B cell (primary cell): Measurements from ENCODE around the gene SIM1. TPM values are rescaled to one million over a fixed set of nuclear protein-coding genes. Genes with fewer than 3 reads are reported as not detected.

Experiments used
- ATAC-seq: fragments of 200-7000 bp; cut with Tn5 transposase; one replicate; pipeline ENCODE4 v1.10.0; 2021; ENCODE audit warnings: low read depth, mild to moderate bottlenecking, moderate number of reproducible peaks, moderate library complexity
- CTCF ChIA-PET: fragments of 350-600 bp; sonication (Branson Sonifier 250); formaldehyde crosslinking; loops from one replicate; lab custom pipeline; 2021; ENCODE audit warnings: antibody characterized with exemption, inconsistent platforms; lab: Charles Lee
- POLR2A ChIA-PET: fragments of 350-600 bp; sonication (Branson Sonifier 250); formaldehyde crosslinking; loops from one replicate; lab custom pipeline; 2021; ENCODE audit warnings: antibody characterized with exemption; lab: Charles Lee
- DNase-seq: peaks from one replicate; pipeline ENCODE4 v3.0.0; 2013
- H2AFZ ChIP-seq: 2 replicates; pipeline ENCODE4 v1.6.1; 2012; ENCODE audit warnings: mild to moderate bottlenecking, low read depth, low read length; ENCODE audit not compliant: insufficient read depth, poor library complexity, severe bottlenecking
- H3K27ac ChIP-seq, 2 donors: 1 replicate in 1 of 2; 2 replicates in 1 of 2; pipeline ENCODE4 v1.5.1; 2012 to 2013; ENCODE audit warnings: low read length in 2 of 2, mild to moderate bottlenecking in 2 of 2, moderate library complexity in 1 of 2
- H3K27me3 ChIP-seq, 4 experiments: fragments of 200-600 bp in 1 of 4; sonication (generic) in 1 of 4; replicated peaks in 1 of 4; 1 replicate in 2 of 4; 2 replicates in 2 of 4; pipeline versions ENCODE4 v1.6.1 to v1.7.0; 2013 to 2016; ENCODE audit warnings: low read length in 3 of 4, mild to moderate bottlenecking in 2 of 4, mixed read lengths in 1 of 4, moderate library complexity in 1 of 4; ENCODE audit not compliant: insufficient read depth in 4 of 4, control insufficient read depth in 3 of 4; ENCODE audit errors: control extremely low read depth in 1 of 4
- H3K36me3 ChIP-seq, 2 experiments: replicated peaks in 1 of 2; 1 replicate in 1 of 2; 2 replicates in 1 of 2; pipeline versions ENCODE4 v1.6.1 to v1.7.1; 2013; ENCODE audit warnings: low read length in 1 of 2; ENCODE audit not compliant: insufficient read depth in 2 of 2, control insufficient read depth in 1 of 2; ENCODE audit errors: control extremely low read depth in 1 of 2, extremely low read depth in 1 of 2
- H3K4me1 ChIP-seq, 2 donors: fragments of 200-600 bp in 1 of 2; sonication (generic) in 1 of 2; 1 replicate in 1 of 2; 2 replicates in 1 of 2; pipeline versions ENCODE4 v1.5.1 to v1.6.1; 2013 to 2017; ENCODE audit warnings: low read length in 2 of 2; ENCODE audit not compliant: control insufficient read depth in 2 of 2, insufficient read depth in 2 of 2
- H3K4me2 ChIP-seq: replicated peaks from 2 replicates; pipeline ENCODE3; 2012; ENCODE audit warnings: mild to moderate bottlenecking, low read depth, low read length; ENCODE audit not compliant: poor library complexity, severe bottlenecking
- H3K4me3 ChIP-seq, 5 experiments: fragments of 200-600 bp in 1 of 5; sonication (generic) in 1 of 5; 1 replicate in 3 of 5; 2 replicates in 2 of 5; pipeline versions ENCODE4 v1.5.1 to v1.7.0; 2011 to 2016; ENCODE audit warnings: low read length in 4 of 5, mild to moderate bottlenecking in 4 of 5, low read depth in 2 of 5, control low read depth in 1 of 5, moderate library complexity in 1 of 5; ENCODE audit not compliant: insufficient read depth in 1 of 5; ENCODE audit errors: control extremely low read depth in 1 of 5, extremely low read depth in 1 of 5
- H3K79me2 ChIP-seq: fragments of 200-600 bp; sonication (generic); one replicate; pipeline ENCODE4 v1.6.0; 2016; ENCODE audit warnings: low read length; ENCODE audit not compliant: control insufficient read depth, insufficient read depth
- H3K9ac ChIP-seq: fragments of 200-600 bp; sonication (generic); 2 replicates; pipeline ENCODE4 v1.6.1; 2017; ENCODE audit warnings: mild to moderate bottlenecking, low read length, moderate library complexity
- H3K9me3 ChIP-seq, 3 donors: one replicate each; pipeline versions ENCODE4 v1.6.1 to v1.7.1; 2013; ENCODE audit warnings: low read length in 2 of 3; ENCODE audit not compliant: control insufficient read depth in 2 of 3, insufficient read depth in 1 of 3; ENCODE audit errors: control extremely low read depth in 1 of 3
- H4K20me1 ChIP-seq: 2 replicates; pipeline ENCODE4 v1.6.0; 2012; ENCODE audit warnings: mild to moderate bottlenecking, low read length; ENCODE audit not compliant: insufficient read depth, control insufficient read depth, poor library complexity, severe bottlenecking
- H3K27ac Mint-ChIP-seq: one replicate; pipeline ENCODE4 v1.8.0; 2021; ENCODE audit warnings: mixed read lengths
- H3K27me3 Mint-ChIP-seq: one replicate; pipeline ENCODE4 v1.8.0; 2021; ENCODE audit warnings: mixed read lengths
- H3K4me1 Mint-ChIP-seq: one replicate; pipeline ENCODE4 v1.8.0; 2021; ENCODE audit warnings: mixed read lengths
- H3K4me3 Mint-ChIP-seq: one replicate; pipeline ENCODE4 v1.8.0; 2021; ENCODE audit warnings: mixed read lengths
- H3K9me3 Mint-ChIP-seq: one replicate; pipeline ENCODE4 v1.8.0; 2022; ENCODE audit warnings: mixed read lengths; ENCODE audit not compliant: insufficient read depth
- EZH2 ChIP-seq: IDR thresholded peaks from 2 replicates; pipeline ENCODE4 v1.6.1; 2012; ENCODE audit warnings: borderline replicate concordance, low read depth, mild to moderate bottlenecking, moderate library complexity, low read length; ENCODE audit not compliant: insufficient read depth, poor library complexity, severe bottlenecking
- WGBS: methylation state at CpG from one replicate; pipeline ENCODE4 v1.1.5; 2013; ENCODE audit warnings: missing lambda C conversion rate; ENCODE audit not compliant: insufficient coverage; 5-methylcytosine and 5-hydroxymethylcytosine counted together
- intact Hi-C: fragments of 100-400 bp; cut with micrococcal nuclease; formaldehyde crosslinking; loops from one replicate; pipeline ENCODE4 v1.10.0; 2022
- polyA plus RNA-seq: library from polyadenylated mRNA; depleted of rRNA; stranded (reverse); fragments of >200 nt; gene quantifications from 2 replicates; pipeline ENCODE4 v1.2.3, GENCODE V29; 2012
- total RNA-seq, 2 donors: library from RNA; stranded (reverse); fragments of 120-200 nt in 1 of 2; gene quantifications; 1 replicate in 1 of 2; 2 replicates in 1 of 2; pipeline versions ENCODE4 v1.2.3 to v1.2.4, GENCODE V29; 2013 to 2022
- TF ChIP-seq, protein P1 (sequence below): fragments of 200-600 bp; IDR thresholded peaks from one replicate; pipeline ENCODE4 v1.8.0; 2022; ENCODE audit warnings: antibody characterized with exemption, mild to moderate bottlenecking

SIM1 gene
- total and polyA plus RNA-seq, 2 donors (not counting 1 experiment from before 2014, with no cell fraction given) = not detected

DNA sequence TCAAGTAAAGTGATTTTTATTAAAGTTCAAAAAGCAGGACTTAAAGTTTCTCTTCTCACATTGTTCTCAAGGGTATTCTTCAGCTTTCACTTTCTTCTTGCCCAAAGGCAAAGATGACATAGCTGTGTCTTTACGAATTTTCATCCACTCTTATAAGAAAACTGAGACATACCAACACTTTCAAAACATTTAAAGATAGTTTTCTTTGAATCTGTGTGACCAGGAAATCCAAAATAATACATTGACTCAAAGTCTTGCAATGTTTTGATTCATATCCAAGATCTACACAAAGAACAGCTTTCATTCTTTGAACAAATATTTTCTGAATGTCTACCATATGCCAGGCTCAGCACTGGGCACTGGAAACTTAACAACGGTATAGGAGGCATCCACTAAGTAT, 117.9 kb downstream of the SIM1 start:
- Histone ChIP-seq H3K4me2 (no peak overlapping the region), H3K79me2 (no peaks in the 10 kb centered on the region), H3K4me3 (no peak overlapping the region), H2AFZ (no peak overlapping the region), H4K20me1 (no peaks in the 10 kb centered on the region), H3K27me3 (no peaks in the 10 kb centered on the region), H3K9ac (no peak overlapping the region), H3K36me3 (no peaks in the 10 kb centered on the region), H3K9me3 (no peaks in the 10 kb centered on the region), H3K27ac (no peak overlapping the region), H3K4me1 (no peaks in the 10 kb centered on the region)
- Mint-ChIP-seq H3K27me3 (peaks cover 3% of the 10 kb centered on the region), H3K4me3 (no peak overlapping the region), H3K27ac (no peak overlapping the region), H3K4me1 (no peaks in the 10 kb centered on the region), H3K9me3 (no peaks in the 10 kb centered on the region)
- no CpG with 5 or more reads among the region's 2 CpGs for WGBS
- ATAC-seq (no peak), DNase-seq (no peak)
- TF ChIP-seq EZH2 = no peak
- TF ChIP-seq, protein P1, sequence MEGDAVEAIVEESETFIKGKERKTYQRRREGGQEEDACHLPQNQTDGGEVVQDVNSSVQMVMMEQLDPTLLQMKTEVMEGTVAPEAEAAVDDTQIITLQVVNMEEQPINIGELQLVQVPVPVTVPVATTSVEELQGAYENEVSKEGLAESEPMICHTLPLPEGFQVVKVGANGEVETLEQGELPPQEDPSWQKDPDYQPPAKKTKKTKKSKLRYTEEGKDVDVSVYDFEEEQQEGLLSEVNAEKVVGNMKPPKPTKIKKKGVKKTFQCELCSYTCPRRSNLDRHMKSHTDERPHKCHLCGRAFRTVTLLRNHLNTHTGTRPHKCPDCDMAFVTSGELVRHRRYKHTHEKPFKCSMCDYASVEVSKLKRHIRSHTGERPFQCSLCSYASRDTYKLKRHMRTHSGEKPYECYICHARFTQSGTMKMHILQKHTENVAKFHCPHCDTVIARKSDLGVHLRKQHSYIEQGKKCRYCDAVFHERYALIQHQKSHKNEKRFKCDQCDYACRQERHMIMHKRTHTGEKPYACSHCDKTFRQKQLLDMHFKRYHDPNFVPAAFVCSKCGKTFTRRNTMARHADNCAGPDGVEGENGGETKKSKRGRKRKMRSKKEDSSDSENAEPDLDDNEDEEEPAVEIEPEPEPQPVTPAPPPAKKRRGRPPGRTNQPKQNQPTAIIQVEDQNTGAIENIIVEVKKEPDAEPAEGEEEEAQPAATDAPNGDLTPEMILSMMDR = no peak
- intact Hi-C loops = no loop called here
- CTCF ChIA-PET = no interaction called here
- POLR2A ChIA-PET = no interaction called here

DNA sequence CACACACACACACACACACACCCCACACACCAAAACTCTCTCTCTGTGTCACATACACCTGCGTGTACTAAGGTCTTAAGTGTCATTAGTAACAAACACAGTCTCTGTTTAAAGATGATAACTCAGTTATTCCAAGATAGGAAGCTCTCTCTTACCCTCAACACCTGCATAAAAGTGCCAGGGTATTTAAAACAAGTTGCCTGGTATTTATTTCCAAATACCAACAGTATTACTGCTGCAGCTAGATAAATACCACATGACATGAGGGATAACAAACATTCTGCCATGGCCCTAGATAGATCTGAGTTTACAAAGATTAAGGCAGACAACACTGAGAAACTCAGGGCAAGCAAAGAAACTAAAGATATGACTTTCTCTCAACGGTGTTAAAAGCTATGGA, 118.5 kb downstream of the SIM1 start:
- Histone ChIP-seq H3K79me2 (no peaks in the 10 kb centered on the region), H3K4me2 (no peak overlapping the region), H3K27me3 (no peaks in the 10 kb centered on the region), H3K9me3 (no peaks in the 10 kb centered on the region), H3K4me3 (no peak overlapping the region), H3K9ac (no peak overlapping the region), H4K20me1 (no peaks in the 10 kb centered on the region), H3K27ac (no peak overlapping the region), H3K4me1 (no peaks in the 10 kb centered on the region), H2AFZ (no peak overlapping the region), H3K36me3 (no peaks in the 10 kb centered on the region)
- H3K27ac Mint-ChIP-seq = no peak overlapping the region
- no peak for DNase-seq
- no peak overlapping the region for H3K4me3 Mint-ChIP-seq
- peaks cover 3% of the 10 kb centered on the region for H3K27me3 Mint-ChIP-seq
- ATAC-seq = no peak
- H3K4me1 Mint-ChIP-seq = no peaks in the 10 kb centered on the region
- TF ChIP-seq, protein P1 = no peak
- TF ChIP-seq EZH2 = no peak
- CTCF ChIA-PET = no interaction called here
- WGBS = no CpG with 5 or more reads among the region's 2 CpGs
- intact Hi-C loops = no loop called here
- no peaks in the 10 kb centered on the region for H3K9me3 Mint-ChIP-seq
- POLR2A ChIA-PET = no interaction called here
